VCaP (cell line): Measurements from ENCODE around the gene URAD.

Experiments used
- H3K27ac ChIP-seq: fragments of 450-650 bp; 2 replicates; pipeline ENCODE4 v1.5.1; 2017
- TF ChIP-seq, protein P1 (sequence below): fragments of 450-650 bp; conservative IDR thresholded peaks from 2 replicates; pipeline ENCODE4 v1.5.1; 2017; ENCODE audit warnings: mild to moderate bottlenecking, moderate library complexity

URAD gene

GRCh38 chr13:27997904-27998522, 9.5 kb upstream of the URAD start:
- TF ChIP-seq, protein P1, sequence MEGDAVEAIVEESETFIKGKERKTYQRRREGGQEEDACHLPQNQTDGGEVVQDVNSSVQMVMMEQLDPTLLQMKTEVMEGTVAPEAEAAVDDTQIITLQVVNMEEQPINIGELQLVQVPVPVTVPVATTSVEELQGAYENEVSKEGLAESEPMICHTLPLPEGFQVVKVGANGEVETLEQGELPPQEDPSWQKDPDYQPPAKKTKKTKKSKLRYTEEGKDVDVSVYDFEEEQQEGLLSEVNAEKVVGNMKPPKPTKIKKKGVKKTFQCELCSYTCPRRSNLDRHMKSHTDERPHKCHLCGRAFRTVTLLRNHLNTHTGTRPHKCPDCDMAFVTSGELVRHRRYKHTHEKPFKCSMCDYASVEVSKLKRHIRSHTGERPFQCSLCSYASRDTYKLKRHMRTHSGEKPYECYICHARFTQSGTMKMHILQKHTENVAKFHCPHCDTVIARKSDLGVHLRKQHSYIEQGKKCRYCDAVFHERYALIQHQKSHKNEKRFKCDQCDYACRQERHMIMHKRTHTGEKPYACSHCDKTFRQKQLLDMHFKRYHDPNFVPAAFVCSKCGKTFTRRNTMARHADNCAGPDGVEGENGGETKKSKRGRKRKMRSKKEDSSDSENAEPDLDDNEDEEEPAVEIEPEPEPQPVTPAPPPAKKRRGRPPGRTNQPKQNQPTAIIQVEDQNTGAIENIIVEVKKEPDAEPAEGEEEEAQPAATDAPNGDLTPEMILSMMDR: peak; percentile 88
- no peak overlapping the region for H3K27ac ChIP-seq

- no peak overlapping the region for H3K27ac ChIP-seq
- TF ChIP-seq, protein P1: no peak
These were observed 3.4 kb upstream of the URAD start for GRCh38 chr13:27991881-27992280.

GRCh38 chr13:27985600-27985999, 2.9 kb downstream of the URAD start:
- TF ChIP-seq, protein P1: no peak
- no peak overlapping the region for H3K27ac ChIP-seq

DNA sequence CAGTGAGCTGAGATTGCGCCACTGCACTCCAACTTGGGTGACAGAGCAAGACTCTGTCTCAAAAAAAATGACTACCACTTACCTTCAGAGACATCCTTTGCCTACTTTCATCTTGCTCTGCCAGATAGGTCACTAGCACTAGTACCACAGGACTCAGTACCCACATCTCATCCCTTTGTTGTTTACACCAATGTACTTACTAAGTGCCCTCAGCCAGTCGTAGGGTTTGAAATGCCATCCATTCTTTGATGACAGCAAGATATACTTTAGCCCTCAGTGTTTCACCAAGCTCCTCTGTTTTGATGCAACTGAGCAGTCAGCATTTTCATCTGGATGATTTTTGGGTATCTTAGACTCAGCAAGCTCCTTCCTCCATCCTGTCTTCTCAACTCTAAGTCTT, 6.1 kb downstream of the URAD start:
- TF ChIP-seq, protein P1: no peak
- H3K27ac ChIP-seq: no peak overlapping the region

GRCh38 chr13:27981006-27981708, 7.3 kb downstream of the URAD start:
- TF ChIP-seq, protein P1: no peak
- H3K27ac ChIP-seq: no peak overlapping the region

GRCh38 chr13:27980280-27980998, 8.1 kb downstream of the URAD start:
- TF ChIP-seq, protein P1: no peak
- no peak overlapping the region for H3K27ac ChIP-seq

DNA sequence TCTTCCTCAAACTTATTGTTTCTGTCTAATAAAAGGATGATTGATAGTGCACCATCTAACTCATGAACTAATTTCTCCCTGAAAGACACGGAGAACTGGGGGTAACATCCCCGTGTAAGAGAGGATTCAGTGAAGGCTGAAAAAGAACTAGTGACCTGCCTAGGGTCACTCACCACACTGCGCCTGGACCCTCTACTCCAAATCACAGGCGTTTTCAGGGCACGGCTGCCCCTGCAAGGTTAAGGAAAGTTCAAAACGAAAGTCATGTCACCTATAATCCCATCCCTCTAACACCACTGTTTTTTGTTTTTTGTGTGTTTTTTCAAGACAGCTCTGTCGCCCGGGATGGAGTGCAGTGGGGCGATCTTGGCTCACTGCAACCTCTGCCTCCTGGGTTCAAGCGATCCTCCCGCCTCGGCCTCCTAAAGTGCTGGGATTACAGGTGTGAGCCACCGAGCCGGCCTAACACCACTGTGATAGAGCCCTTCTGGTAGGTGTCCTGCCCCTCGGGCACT, 8.7 kb downstream of the URAD start:
- no peak overlapping the region for H3K27ac ChIP-seq
- TF ChIP-seq, protein P1: no peak
